Stimulated activated CD8-positive, alpha-beta memory T cell treated with anti-CD3 and anti-CD28 coated beads, Interleukin-4, amount 100 ng/mL, for 48 hours (primary cell): ENCODE measurements around the gene SRRM5.
A peak's percentile ranks its signal among the peaks of the same experiment; 100 is the strongest.
"Not testable (repeated sequence)": the region's sequence is repeated elsewhere in the genome, so short reads cannot be mapped to it uniquely, and the experiment has no call there.

ENCODE experiments used
- DNase-seq: peaks from one replicate; pipeline ENCODE4 v3.0.0-alpha.2; 2020

Gene SRRM5

GRCh38 chr19:43619262-43620060 is 7.6 kb downstream of the SRRM5 start, which contains the start of gene ZNF428:
TSS of gene ZNF428 (minus strand) at chr19:43619629. CDS start at chr19:43614304, 5,325 bp downstream.
- peak; percentile 87 for DNase-seq

GRCh38 chr19:43620061-43621001 is 8.4 kb downstream of the SRRM5 start:
- peak; percentile 92 for DNase-seq

GRCh38 chr19:43622070-43622469 is 10.2 kb downstream of the SRRM5 start:
- no peak for DNase-seq

GRCh38 chr19:43622956-43623355 is 11.1 kb downstream of the SRRM5 start:
- DNase-seq = no peak

- DNase-seq = peak; percentile 41
Observed at GRCh38 chr19:43623889-43624670, 12.2 kb downstream of the SRRM5 start.

- DNase-seq = peak; percentile 93
Observed at GRCh38 chr19:43624933-43625332, 13.0 kb downstream of the SRRM5 start.

GRCh38 chr19:43625918-43626579 is 14.2 kb downstream of the SRRM5 start:
- DNase-seq = peak; percentile 56

- no peak for DNase-seq
Observed at GRCh38 chr19:43626838-43627237, 14.9 kb downstream of the SRRM5 start.

GRCh38 chr19:43628646-43629326 is 16.9 kb downstream of the SRRM5 start:
- no peak for DNase-seq

GRCh38 chr19:43631491-43631890 is 19.6 kb downstream of the SRRM5 start:
- DNase-seq = no peak

GRCh38 chr19:43633520-43633919 is 21.6 kb downstream of the SRRM5 start:
- DNase-seq = no peak

GRCh38 chr19:43634068-43634467 is 22.2 kb downstream of the SRRM5 start:
- no peak for DNase-seq

- DNase-seq = no peak
Observed at GRCh38 chr19:43634506-43634871, 22.6 kb downstream of the SRRM5 start.

GRCh38 chr19:43634872-43635560 is 23.1 kb downstream of the SRRM5 start:
- DNase-seq = no peak

GRCh38 chr19:43635561-43635940 is 23.7 kb downstream of the SRRM5 start:
- not testable (repeated sequence) for DNase-seq

- DNase-seq = no peak
Observed at GRCh38 chr19:43636121-43636683, 24.3 kb downstream of the SRRM5 start.

GRCh38 chr19:43638214-43638994 is 26.5 kb downstream of the SRRM5 start:
- DNase-seq = no peak

GRCh38 chr19:43638995-43639518 is 27.2 kb downstream of the SRRM5 start:
- no peak for DNase-seq
